GM23248 (cell line): ENCODE measurements around the gene INPP5A. TPM values are rescaled to one million over a fixed set of nuclear protein-coding genes. Genes with fewer than 3 reads are reported as not detected.

Experiments
- DNase-seq: peaks from one replicate; pipeline ENCODE4 v3.0.0-alpha.2; 2015
- H2AFZ ChIP-seq: fragments of 200-600 bp; sonication (generic); 2 replicates; pipeline ENCODE4 v1.6.1; 2016; ENCODE audit warnings: antibody characterized with exemption
- H3F3A ChIP-seq: fragments of 200-600 bp; sonication (generic); 2 replicates; pipeline ENCODE4 v1.6.1; 2016; ENCODE audit warnings: mild to moderate bottlenecking, antibody characterized with exemption, mixed run types; ENCODE audit not compliant: insufficient read depth
- H3K27ac ChIP-seq: fragments of 200-600 bp; sonication (generic); 2 replicates; pipeline ENCODE4 v1.5.1; 2016; ENCODE audit warnings: mild to moderate bottlenecking
- H3K27me3 ChIP-seq: fragments of 200-600 bp; sonication (generic); replicated peaks from 2 replicates; pipeline ENCODE4 v1.6.1; 2016; ENCODE audit warnings: mild to moderate bottlenecking; ENCODE audit not compliant: insufficient read depth
- H3K36me3 ChIP-seq: fragments of 200-600 bp; sonication (generic); 2 replicates; pipeline ENCODE4 v1.6.1; 2016; ENCODE audit warnings: low read depth, mild to moderate bottlenecking
- H3K4me1 ChIP-seq: fragments of 200-600 bp; sonication (generic); 2 replicates; pipeline ENCODE4 v1.6.1; 2016; ENCODE audit warnings: mild to moderate bottlenecking; ENCODE audit not compliant: insufficient read depth
- H3K4me2 ChIP-seq: fragments of 200-600 bp; sonication (generic); one replicate; pipeline ENCODE4 v1.6.1; 2016; ENCODE audit warnings: mild to moderate bottlenecking; ENCODE audit not compliant: unreplicated experiment
- H3K4me3 ChIP-seq: fragments of 200-600 bp; sonication (generic); 2 replicates; pipeline ENCODE4 v1.5.1; 2016; ENCODE audit warnings: mild to moderate bottlenecking
- H3K79me2 ChIP-seq: fragments of 200-600 bp; sonication (generic); 2 replicates; pipeline ENCODE4 v1.6.1; 2016; ENCODE audit warnings: mild to moderate bottlenecking; ENCODE audit not compliant: insufficient read depth
- H3K9ac ChIP-seq: fragments of 200-600 bp; sonication (generic); 2 replicates; pipeline ENCODE4 v1.6.1; 2016; ENCODE audit warnings: mild to moderate bottlenecking
- H3K9me2 ChIP-seq: fragments of 200-600 bp; sonication (generic); 2 replicates; pipeline ENCODE4 v1.6.1; 2016; ENCODE audit warnings: mixed run types, mild to moderate bottlenecking, moderate library complexity; ENCODE audit not compliant: insufficient read depth
- H3K9me3 ChIP-seq: fragments of 200-600 bp; sonication (generic); one replicate; pipeline ENCODE4 v1.6.1; 2017; ENCODE audit warnings: low read depth
- H4K20me1 ChIP-seq: fragments of 200-600 bp; sonication (generic); 2 replicates; pipeline ENCODE4 v1.6.0; 2016; ENCODE audit not compliant: insufficient read depth
- EZH2 ChIP-seq: fragments of 200-600 bp; sonication (generic); IDR thresholded peaks from 2 replicates; pipeline ENCODE4 v1.6.1; 2018; ENCODE audit warnings: antibody characterized with exemption, mild to moderate bottlenecking; ENCODE audit not compliant: insufficient read depth, poor library complexity, severe bottlenecking
- EZH2phosphoT487 ChIP-seq: fragments of 200-600 bp; sonication (generic); IDR thresholded peaks from 2 replicates; pipeline ENCODE4 v1.6.1; 2018; ENCODE audit warnings: antibody characterized with exemption, moderate library complexity, mild to moderate bottlenecking, low read depth; ENCODE audit not compliant: insufficient read depth
- WGBS, 2 experiments: methylation state at CpG; one replicate each; pipeline ENCODE4 v1.1.6; 2015 to 2017; ENCODE audit warnings: low lambda C conversion rate in 2 of 2, low coverage in 1 of 2; ENCODE audit errors: missing lambda C conversion rate in 2 of 2; 5-methylcytosine and 5-hydroxymethylcytosine counted together
- in situ Hi-C: fragments of 300-500 bp; cut with MboI; formaldehyde crosslinking; loops from 2 replicates; pipeline ENCODE4 v1.15.0; 2020
- polyA plus RNA-seq: library from polyadenylated mRNA; unstranded; fragments of >200 nt; fragmentation: Nextera tagmentation; extraction: Ambion mirVana; gene quantifications from 2 replicates; pipeline ENCODE4 v1.2.1, GENCODE V29; 2016
- total RNA-seq: library from RNA; depleted of rRNA; stranded (reverse); fragments of >200 nt; shearing (Covaris generic); gene quantifications from 2 replicates; pipeline ENCODE4 v1.2.3, GENCODE V29; 2014

The INPP5A gene
- total and polyA plus RNA-seq, 2 experiments from 2014 or later = 2.3 to 35.2 TPM

- no peak overlapping the region for H3K27ac ChIP-seq
- no peaks in the 10 kb centered on the region for H3F3A ChIP-seq
- DNase-seq = no peak
- TF ChIP-seq EZH2 (no peak), EZH2phosphoT487 (no peak)
- no peaks in the 10 kb centered on the region for H3K36me3 ChIP-seq
- 63 to 69% methylated on average over 27 to 36 of the region's 36 CpGs for WGBS, 2 experiments
- peaks cover 28% of the 10 kb centered on the region for H3K27me3 ChIP-seq
- no peaks in the 10 kb centered on the region for H3K9me2 ChIP-seq
- no peak overlapping the region for H3K9ac ChIP-seq
- H3K4me1 ChIP-seq = no peaks in the 10 kb centered on the region
- in situ Hi-C loops = no loop called here
- H3K79me2 ChIP-seq = no peaks in the 10 kb centered on the region
- no peaks in the 10 kb centered on the region for H4K20me1 ChIP-seq
- H2AFZ ChIP-seq = no peak overlapping the region
- H3K4me2 ChIP-seq = no peak overlapping the region
- H3K4me3 ChIP-seq = no peak overlapping the region
- no peaks in the 10 kb centered on the region for H3K9me3 ChIP-seq
Measured at GRCh38 chr10:132826524-132827422, 289.2 kb downstream of the INPP5A start.

DNA sequence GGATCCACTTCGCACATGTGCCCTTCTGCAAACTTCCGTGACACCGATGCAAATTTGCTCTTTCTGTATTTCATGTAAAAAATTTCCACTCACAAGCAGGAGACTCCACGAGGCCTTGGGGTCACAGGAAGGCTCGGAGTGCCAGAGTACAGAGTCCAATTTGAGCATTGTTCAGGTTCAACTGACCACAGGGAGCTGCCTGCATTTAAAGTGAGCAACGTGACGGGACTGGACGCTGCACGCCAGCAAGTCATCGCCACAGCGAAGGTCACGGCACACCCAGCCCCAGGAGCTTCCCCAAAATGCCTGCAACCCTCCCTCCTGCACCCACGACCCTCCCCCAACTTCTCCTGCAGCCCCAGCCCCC, 289.8 kb downstream of the INPP5A start:
- Histone ChIP-seq H3K9ac (no peak overlapping the region), H4K20me1 (no peaks in the 10 kb centered on the region), H3K79me2 (no peaks in the 10 kb centered on the region), H3K27ac (no peak overlapping the region), H3K4me1 (no peaks in the 10 kb centered on the region), H3K9me3 (no peaks in the 10 kb centered on the region), H3K36me3 (no peaks in the 10 kb centered on the region), H3K4me3 (no peak overlapping the region), H2AFZ (no peak overlapping the region), H3K4me2 (no peak overlapping the region), H3F3A (no peaks in the 10 kb centered on the region), H3K27me3 (peaks cover 34% of the 10 kb centered on the region), H3K9me2 (no peaks in the 10 kb centered on the region)
- no peak for TF ChIP-seq EZH2
- 55 to 58% methylated on average over 12 to 13 of the region's 13 CpGs for WGBS, 2 experiments
- DNase-seq = no peak
- in situ Hi-C loops = no loop called here

- Histone ChIP-seq H3K9me3 (no peaks in the 10 kb centered on the region), H4K20me1 (no peaks in the 10 kb centered on the region), H3K4me1 (no peaks in the 10 kb centered on the region), H3K36me3 (no peaks in the 10 kb centered on the region), H3K4me2 (no peak overlapping the region), H2AFZ (no peak overlapping the region), H3K9ac (no peak overlapping the region), H3K27me3 (peaks cover 40% of the 10 kb centered on the region), H3K4me3 (no peak overlapping the region), H3F3A (no peaks in the 10 kb centered on the region), H3K79me2 (no peaks in the 10 kb centered on the region), H3K9me2 (no peaks in the 10 kb centered on the region), H3K27ac (no peak overlapping the region)
- in situ Hi-C loops = no loop called here
- WGBS, 2 experiments = 77% methylated on average over 29 of the region's 29 CpGs
- TF ChIP-seq EZH2 (no peak), EZH2phosphoT487 (no peak)
- DNase-seq = no peak
Measured at GRCh38 chr10:132827861-132828539, 290.4 kb downstream of the INPP5A start.

DNA sequence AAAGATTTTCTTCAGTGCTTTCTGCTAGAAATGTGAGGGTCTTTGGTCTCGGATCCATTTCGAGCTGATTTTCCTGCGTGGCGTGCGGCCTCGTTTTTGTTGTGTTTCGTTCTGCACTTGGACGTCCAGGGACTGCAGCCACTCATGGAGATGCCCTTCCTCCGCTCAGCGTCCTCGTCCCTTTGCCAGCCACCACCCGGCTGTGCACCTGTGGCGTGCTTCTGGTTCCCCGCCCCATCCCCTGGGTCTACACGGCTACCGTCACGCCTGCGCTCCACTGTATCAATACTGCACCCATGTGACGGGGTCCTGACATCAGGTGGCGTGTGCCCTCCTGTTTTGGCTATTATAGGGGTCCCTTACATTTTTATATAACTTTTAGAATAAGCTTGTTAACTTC, 291.1 kb downstream of the INPP5A start:
- Histone ChIP-seq H2AFZ (no peak overlapping the region), H3K27ac (no peak overlapping the region), H3K9me2 (no peaks in the 10 kb centered on the region), H3K36me3 (no peaks in the 10 kb centered on the region), H3K27me3 (peaks cover 46% of the 10 kb centered on the region), H3K79me2 (no peaks in the 10 kb centered on the region), H4K20me1 (no peaks in the 10 kb centered on the region), H3K9ac (no peak overlapping the region), H3K4me1 (no peaks in the 10 kb centered on the region), H3K4me3 (no peak overlapping the region), H3F3A (no peaks in the 10 kb centered on the region), H3K4me2 (no peak overlapping the region), H3K9me3 (no peaks in the 10 kb centered on the region)
- WGBS, 2 experiments = 61 to 63% methylated on average over 20 of the region's 20 CpGs
- TF ChIP-seq EZH2phosphoT487 = no peak
- no peak for TF ChIP-seq EZH2
- in situ Hi-C loops = no loop called here
- no peak for DNase-seq
